ENCODE measurements around the gene ARCN1.

Gene ARCN1

DNA sequence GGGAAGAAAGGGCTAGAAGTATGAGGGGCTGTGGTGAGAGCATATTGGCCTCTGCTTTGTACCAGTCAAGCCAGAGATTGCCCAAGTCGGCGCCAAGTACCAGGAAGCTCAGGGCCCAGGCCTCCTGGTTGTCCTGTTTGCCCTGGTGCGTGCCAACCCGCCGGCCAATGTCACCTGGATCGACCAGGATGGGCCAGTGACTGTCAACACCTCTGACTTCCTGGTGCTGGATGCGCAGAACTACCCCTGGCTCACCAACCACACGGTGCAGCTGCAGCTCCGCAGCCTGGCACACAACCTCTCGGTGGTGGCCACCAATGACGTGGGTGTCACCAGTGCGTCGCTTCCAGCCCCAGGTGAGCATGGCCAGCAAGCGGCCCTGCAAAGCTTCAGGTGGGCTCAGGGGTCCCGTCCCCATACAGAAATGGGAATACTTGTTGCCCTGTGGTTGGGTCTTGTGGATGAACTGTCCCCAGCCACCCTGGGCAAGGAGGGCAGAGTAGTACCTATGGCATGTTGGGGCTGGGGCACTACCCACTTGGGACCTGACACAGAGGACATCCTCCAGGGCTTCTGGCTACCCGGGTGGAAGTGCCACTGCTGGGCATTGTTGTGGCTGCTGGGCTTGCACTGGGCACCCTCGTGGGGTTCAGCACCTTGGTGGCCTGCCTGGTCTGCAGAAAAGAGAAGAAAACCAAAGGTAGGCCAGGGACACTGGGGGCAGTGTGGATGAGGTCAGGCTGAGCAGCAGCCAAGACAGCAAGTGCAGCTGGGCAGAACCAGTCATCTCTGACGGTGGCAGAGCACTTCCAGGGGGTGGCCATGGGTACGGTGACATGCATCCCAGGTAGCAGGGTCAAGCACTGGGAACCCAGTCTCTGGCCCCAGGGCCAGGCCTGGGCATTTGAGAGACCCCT, 39.1 kb upstream of the ARCN1 start:
- TF ChIP-seq, protein P1, sequence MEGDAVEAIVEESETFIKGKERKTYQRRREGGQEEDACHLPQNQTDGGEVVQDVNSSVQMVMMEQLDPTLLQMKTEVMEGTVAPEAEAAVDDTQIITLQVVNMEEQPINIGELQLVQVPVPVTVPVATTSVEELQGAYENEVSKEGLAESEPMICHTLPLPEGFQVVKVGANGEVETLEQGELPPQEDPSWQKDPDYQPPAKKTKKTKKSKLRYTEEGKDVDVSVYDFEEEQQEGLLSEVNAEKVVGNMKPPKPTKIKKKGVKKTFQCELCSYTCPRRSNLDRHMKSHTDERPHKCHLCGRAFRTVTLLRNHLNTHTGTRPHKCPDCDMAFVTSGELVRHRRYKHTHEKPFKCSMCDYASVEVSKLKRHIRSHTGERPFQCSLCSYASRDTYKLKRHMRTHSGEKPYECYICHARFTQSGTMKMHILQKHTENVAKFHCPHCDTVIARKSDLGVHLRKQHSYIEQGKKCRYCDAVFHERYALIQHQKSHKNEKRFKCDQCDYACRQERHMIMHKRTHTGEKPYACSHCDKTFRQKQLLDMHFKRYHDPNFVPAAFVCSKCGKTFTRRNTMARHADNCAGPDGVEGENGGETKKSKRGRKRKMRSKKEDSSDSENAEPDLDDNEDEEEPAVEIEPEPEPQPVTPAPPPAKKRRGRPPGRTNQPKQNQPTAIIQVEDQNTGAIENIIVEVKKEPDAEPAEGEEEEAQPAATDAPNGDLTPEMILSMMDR (IDR thresholded peaks at IDR 0.05; ENCODE audit: insufficient read depth, low read depth, low read length, missing control alignments): no peak
- DNase-seq (ENCODE audit: low read depth): no peak

DNA sequence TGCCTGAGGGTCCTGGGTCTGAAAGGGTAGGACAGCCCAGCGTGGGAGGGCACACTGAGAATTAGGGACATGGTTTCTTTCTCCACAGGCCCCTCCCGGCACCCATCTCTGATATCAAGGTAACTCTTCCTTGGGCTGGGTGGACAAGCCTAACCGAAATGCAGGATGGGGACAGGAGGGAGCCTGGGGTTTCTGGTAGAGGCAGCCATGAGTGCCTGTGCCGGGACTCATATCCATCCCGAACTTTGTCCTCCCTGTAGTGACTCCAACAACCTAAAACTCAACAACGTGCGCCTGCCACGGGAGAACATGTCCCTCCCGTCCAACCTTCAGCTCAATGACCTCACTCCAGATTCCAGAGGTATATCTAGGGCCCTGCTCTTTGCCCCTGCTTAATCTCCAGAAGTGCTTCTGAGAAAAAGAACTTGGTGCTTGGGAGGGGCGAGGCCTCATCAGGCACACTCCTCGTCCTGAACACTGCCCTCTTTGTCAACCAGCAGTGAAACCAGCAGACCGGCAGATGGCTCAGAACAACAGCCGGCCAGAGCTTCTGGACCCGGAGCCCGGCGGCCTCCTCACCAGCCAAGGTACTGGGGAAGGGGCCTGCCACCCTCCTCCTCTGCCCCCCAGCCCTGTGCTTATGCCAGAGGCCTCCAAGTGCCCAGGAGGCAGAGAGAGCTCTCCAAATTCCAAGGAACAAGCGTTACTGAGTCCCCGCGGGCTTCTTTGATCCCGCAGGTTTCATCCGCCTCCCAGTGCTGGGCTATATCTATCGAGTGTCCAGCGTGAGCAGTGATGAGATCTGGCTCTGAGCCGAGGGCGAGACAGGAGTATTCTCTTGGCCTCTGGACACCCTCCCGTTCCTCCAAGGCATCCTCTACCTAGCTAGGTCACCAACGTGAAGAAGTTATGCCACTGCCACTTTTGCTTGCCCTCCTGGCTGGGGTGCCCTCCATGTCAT, 38.2 kb upstream of the ARCN1 start:
- DNase-seq (ENCODE audit: low read depth): no peak
- TF ChIP-seq, protein P1 (IDR thresholded peaks at IDR 0.05; ENCODE audit: insufficient read depth, low read depth, low read length, missing control alignments): no peak
- H3K4me3 ChIP-seq (ENCODE audit: low read depth, low read length): no peak overlapping the region

More for the DNA sequence above, 39.1 kb upstream of the ARCN1 start:
- H3K4me3 ChIP-seq (ENCODE audit: low read depth, low read length): no peak overlapping the region

DNA sequence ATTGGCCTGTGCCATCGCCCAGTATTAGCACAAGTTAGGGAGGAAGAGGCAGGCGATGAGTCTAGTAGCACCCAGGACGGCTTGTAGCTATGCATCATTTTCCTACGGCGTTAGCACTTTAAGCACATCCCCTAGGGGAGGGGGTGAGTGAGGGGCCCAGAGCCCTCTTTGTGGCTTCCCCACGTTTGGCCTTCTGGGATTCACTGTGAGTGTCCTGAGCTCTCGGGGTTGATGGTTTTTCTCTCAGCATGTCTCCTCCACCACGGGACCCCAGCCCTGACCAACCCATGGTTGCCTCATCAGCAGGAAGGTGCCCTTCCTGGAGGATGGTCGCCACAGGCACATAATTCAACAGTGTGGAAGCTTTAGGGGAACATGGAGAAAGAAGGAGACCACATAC, 36.9 kb upstream of the ARCN1 start:
- DNase-seq (ENCODE audit: low read depth): no peak
- no peak overlapping the region for H3K4me3 ChIP-seq (ENCODE audit: low read depth, low read length)
- TF ChIP-seq, protein P1 (IDR thresholded peaks at IDR 0.05; ENCODE audit: insufficient read depth, low read depth, low read length, missing control alignments): no peak

DNA sequence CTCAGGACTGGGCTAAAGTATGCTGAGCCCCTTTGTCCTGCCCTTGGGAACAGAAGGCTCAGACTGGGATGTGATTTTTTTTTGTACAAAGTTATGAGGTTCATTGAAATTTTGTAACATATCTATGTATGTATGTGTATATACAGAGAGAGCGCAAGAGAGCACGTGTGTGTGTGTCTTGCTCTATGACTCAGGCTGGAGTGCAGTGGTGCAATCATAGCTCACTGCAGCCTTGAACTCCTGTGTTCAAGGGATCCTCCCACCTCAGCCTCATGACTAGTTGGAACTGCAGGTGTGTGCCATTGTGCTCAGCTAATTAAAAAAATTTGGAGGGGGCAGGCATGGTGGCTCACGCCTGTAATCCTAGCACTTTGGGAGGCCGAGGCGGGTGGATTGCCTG, 35.5 kb upstream of the ARCN1 start:
- H3K4me3 ChIP-seq (ENCODE audit: low read depth, low read length): no peak overlapping the region
- DNase-seq (ENCODE audit: low read depth): no peak
- TF ChIP-seq, protein P1 (IDR thresholded peaks at IDR 0.05; ENCODE audit: insufficient read depth, low read depth, low read length, missing control alignments): no peak

DNA sequence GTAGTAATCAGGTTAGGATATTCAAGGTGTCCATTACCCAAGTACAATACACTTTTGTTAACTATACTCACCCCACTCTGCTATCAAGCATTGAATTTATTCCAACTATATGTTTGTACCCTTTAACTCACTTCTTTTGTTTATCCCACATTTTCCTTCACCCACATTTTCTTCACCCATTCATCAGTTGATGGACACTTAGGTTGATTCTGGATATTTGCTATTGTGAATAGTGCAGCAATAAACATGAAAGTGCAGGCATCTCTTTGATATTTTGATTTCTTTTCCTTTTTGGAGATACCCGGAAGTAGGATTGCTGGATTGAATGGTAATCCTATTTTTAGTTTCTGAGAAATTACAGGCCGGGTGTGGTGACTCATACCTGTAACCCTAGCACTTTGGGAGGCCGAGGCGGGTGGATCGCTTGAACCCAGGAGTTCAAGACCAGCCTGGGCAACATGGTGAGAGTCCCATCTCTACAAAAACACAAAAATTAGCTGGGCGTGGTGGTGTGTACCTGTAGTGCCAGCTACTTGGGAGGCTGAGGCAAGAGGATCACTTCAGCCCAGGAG, 34.7 kb upstream of the ARCN1 start:
- no peak overlapping the region for H3K4me3 ChIP-seq (ENCODE audit: low read depth, low read length)
- DNase-seq (ENCODE audit: low read depth): no peak
- TF ChIP-seq, protein P1 (IDR thresholded peaks at IDR 0.05; ENCODE audit: insufficient read depth, low read depth, low read length, missing control alignments): no peak

DNA sequence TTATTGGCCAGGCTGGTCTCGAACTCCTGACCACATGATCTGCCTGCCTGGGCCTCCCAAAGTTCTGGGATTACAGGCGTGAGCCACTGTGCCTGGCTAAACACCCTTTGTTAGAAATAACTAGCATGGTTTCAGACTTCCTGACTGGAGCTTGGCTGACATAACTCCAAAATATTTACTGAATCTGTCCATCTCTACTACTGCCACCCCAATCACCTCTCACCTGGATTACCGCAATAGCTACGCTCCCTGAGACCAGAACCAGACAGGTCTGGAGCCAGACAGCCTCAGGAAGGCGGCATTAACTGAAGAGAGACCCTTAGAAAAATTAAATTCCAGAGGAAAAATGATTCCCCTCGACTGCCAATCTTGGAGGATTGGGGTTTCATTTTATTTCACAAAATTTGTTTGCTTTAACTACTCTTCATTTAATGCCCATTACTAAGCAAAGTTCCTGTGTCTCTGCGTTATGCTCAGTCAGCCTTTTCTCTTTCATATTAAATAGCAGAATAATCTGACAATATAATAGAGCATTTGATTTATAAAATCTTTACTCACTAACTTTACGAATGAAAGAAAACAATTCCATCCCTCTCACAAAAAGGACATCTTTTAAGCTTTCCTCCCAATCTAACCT, 28.1 kb upstream of the ARCN1 start:
- TF ChIP-seq, protein P1 (IDR thresholded peaks at IDR 0.05; ENCODE audit: insufficient read depth, low read depth, low read length, missing control alignments): no peak
- H3K4me3 ChIP-seq (ENCODE audit: low read depth, low read length): no peak overlapping the region
- DNase-seq (ENCODE audit: low read depth): no peak
